Measurements from ENCODE around the gene DOCK10.

GRCh38 chr2:224930124-224930523 is 112.1 kb downstream of the DOCK10 start:
- no peak for TF ChIP-seq EP300 (IDR thresholded peaks at IDR 0.05; ENCODE audit: borderline replicate concordance)
- TF ChIP-seq CREB1 (IDR thresholded peaks at IDR 0.05; ENCODE audit: low read depth) = no peak
- no peak for TF ChIP-seq FOXM1 (IDR thresholded peaks at IDR 0.05; ENCODE audit: borderline replicate concordance, low read depth)
- no peak for TF ChIP-seq REST (IDR thresholded peaks at IDR 0.05; ENCODE audit: low read depth)
- TF ChIP-seq EGR1 (IDR thresholded peaks at IDR 0.05) = no peak
- TF ChIP-seq YY1 (IDR thresholded peaks at IDR 0.05; ENCODE audit: low read depth) = no peak
- no peak for TF ChIP-seq TAF1 (IDR thresholded peaks at IDR 0.05; ENCODE audit: low read depth)
- no peak for TF ChIP-seq MAX (IDR thresholded peaks at IDR 0.05)

Data from Ishikawa (cell line).